ENCODE data around the gene HOXA3. TPM values are rescaled to one million over a fixed set of nuclear protein-coding genes. Genes with fewer than 3 reads are reported as not detected.
A peak's percentile ranks its signal among the peaks of the same experiment; 100 is the strongest.

The HOXA3 gene
- total and polyA plus RNA-seq, 8 donors = 0.87 to 42.6 (median 5.0) TPM

GRCh38 chr7:27130540-27131389, 21.6 kb downstream of the HOXA3 start, which contains the start of gene HOXA4:
TSS of gene HOXA4 (minus strand) at chr7:27130757. CDS start at chr7:27130733, 24 bp downstream.
- H3K4me1 ChIP-seq = peaks cover 0 to 83% (median 38%) of the 10 kb centered on the region in 4 donors
- intact Hi-C loops (cut with DNase I; ENCODE audit: low total_unique reads) = no loop called here
- peak; percentile 71 to 85 (median 82) for TF ChIP-seq POLR2AphosphoS5 (IDR thresholded peaks at IDR 0.05)
- TF ChIP-seq CTCF (IDR thresholded peaks at IDR 0.05) = no peak
- no peak for TF ChIP-seq EP300 (IDR thresholded peaks at IDR 0.05)
- no peak for TF ChIP-seq POLR2A (IDR thresholded peaks at IDR 0.05)
- WGBS, 5 donors = 5 to 17% (median 12%) methylated on average over 39 to 67 of the region's 67 CpGs
- H3K27me3 ChIP-seq = peaks cover 0 to 95% (median 51%) of the 10 kb centered on the region in 3 donors
- H3K27ac ChIP-seq = peak within 1 kb of the TSS; percentile 81 to 99 (median 84)
- H3K36me3 ChIP-seq = no peaks in the 10 kb centered on the region
- no peaks in the 10 kb centered on the region for H3K9me3 ChIP-seq
- DNase-seq = peak; percentile 69 to 98
- peak within 1 kb of the TSS; percentile 58 to 70 (median 68) for H3K4me3 ChIP-seq

DNA sequence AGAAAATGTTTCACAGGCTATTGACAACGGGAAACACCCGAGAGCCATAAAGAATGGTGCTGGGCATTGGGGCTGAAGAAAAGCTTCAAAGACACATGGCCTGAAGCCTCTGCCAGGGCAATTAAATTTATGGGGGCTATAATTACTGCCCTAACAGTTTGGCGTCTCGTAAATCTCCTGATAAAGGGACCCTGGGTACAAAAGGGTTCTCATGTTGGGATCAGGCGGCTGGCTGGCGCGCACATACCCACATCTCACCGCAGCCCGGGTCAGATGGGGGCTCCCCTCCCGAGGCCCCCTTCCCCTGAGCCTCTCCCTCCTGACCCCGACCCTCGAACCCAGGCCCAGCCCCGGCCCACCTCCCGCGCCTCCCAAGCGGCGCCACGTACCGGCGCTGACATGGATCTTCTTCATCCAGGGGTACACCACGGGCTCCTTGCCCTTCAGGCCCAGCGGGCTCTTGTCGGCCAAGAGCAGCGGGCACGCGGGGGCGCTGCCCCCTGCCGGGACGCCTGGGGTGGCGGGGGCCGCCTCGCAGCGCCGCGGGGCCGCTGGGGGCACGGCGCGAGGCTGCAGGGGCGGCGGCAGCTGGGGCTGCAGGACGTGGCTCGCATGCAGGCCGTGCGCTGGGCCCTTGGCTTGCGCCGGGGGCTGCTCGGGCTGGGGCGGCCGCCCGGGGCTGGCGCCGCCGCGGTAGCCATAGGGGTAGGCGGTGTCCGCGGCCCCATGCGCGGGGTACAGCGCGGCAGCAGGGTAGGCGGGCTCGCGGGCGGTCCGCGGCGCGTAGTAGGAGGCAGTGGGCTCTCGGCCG, 22.4 kb downstream of the HOXA3 start:
- Histone ChIP-seq H3K9me3 (no peaks in the 10 kb centered on the region), H3K36me3 (no peaks in the 10 kb centered on the region), H3K4me1 (peaks cover 1 to 83% (median 37%) of the 10 kb centered on the region in 4 donors), H3K27ac (peak overlapping the region; percentile 69 to 99 (median 83)), H3K4me3 (peak overlapping the region; percentile 58 to 70 (median 68)), H3K27me3 (peaks cover 0 to 94% (median 50%) of the 10 kb centered on the region in 3 donors)
- intact Hi-C loops (cut with DNase I; ENCODE audit: low total_unique reads) = no loop called here
- 10 to 31% (median 18%) methylated on average over 20 to 72 of the region's 72 CpGs for WGBS, 5 donors
- TF ChIP-seq POLR2A (IDR thresholded peaks at IDR 0.05) (no peak), POLR2AphosphoS5 (IDR thresholded peaks at IDR 0.05) (no peak), EP300 (IDR thresholded peaks at IDR 0.05) (no peak), CTCF (IDR thresholded peaks at IDR 0.05) (no peak)
- DNase-seq = peak in 1 of 2 donors; percentile 72

GRCh38 chr7:27128776-27129728, 23.3 kb downstream of the HOXA3 start:
- peaks cover 3 to 81% (median 36%) of the 10 kb centered on the region in 4 donors for H3K4me1 ChIP-seq
- peaks cover 0 to 94% (median 51%) of the 10 kb centered on the region in 3 donors for H3K27me3 ChIP-seq
- TF ChIP-seq POLR2AphosphoS5 (IDR thresholded peaks at IDR 0.05) (no peak), POLR2A (IDR thresholded peaks at IDR 0.05) (no peak), CTCF (IDR thresholded peaks at IDR 0.05) (no peak), EP300 (IDR thresholded peaks at IDR 0.05) (no peak)
- WGBS, 5 donors = 53 to 73% (median 60%) methylated on average over 27 to 28 of the region's 28 CpGs
- DNase-seq = no peak
- no peaks in the 10 kb centered on the region for H3K36me3 ChIP-seq
- peak overlapping the region; percentile 26 to 99 (median 83) for H3K27ac ChIP-seq
- peak overlapping the region; percentile 58 to 70 (median 68) for H3K4me3 ChIP-seq
- H3K9me3 ChIP-seq = no peaks in the 10 kb centered on the region
- intact Hi-C loops (cut with DNase I; ENCODE audit: low total_unique reads) = no loop called here
